ENCODE results near the gene FBXO44. TPM values are rescaled to one million over a fixed set of nuclear protein-coding genes. Genes with fewer than 3 reads are reported as not detected.
A peak's percentile ranks its signal among the peaks of the same experiment; 100 is the strongest.
"Not testable (repeated sequence)": the region's sequence is repeated elsewhere in the genome, so short reads cannot be mapped to it uniquely, and the experiment has no call there.

FBXO44 gene
- total RNA-seq, 2 donors from 2014 or later: 13.8 to 21.7 TPM

DNA sequence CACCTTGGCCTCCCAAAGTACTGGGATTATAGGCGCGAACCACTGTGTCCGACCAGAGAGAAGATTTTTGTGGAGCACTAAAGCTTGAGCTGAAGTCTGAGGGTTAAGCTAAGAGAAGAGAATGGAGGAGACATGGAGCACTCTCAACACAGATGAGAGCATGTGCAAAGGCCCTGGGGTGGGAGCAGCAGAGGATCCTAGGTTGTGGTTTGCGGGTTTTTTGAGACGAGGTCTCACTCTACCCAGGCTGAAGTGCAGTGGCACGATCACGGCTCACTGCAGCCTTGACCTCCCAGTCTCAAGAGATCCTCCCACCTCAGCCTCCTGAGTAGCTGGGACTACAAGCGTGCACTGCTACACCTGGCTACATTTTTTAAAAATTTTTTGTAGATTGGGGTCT is 31.0 kb upstream of the FBXO44 start:
- no peak overlapping the region for H3K4me3 Mint-ChIP-seq
- no peak overlapping the region for H3K27ac Mint-ChIP-seq
- H3K9me3 Mint-ChIP-seq: no peaks in the 10 kb centered on the region
- H3K27me3 Mint-ChIP-seq: peaks cover 16% of the 10 kb centered on the region
- H3K36me3 Mint-ChIP-seq (ENCODE audit: low read depth): no peaks in the 10 kb centered on the region
- ATAC-seq (replicated peaks): no peak
- H3K4me1 Mint-ChIP-seq: no peaks in the 10 kb centered on the region

DNA sequence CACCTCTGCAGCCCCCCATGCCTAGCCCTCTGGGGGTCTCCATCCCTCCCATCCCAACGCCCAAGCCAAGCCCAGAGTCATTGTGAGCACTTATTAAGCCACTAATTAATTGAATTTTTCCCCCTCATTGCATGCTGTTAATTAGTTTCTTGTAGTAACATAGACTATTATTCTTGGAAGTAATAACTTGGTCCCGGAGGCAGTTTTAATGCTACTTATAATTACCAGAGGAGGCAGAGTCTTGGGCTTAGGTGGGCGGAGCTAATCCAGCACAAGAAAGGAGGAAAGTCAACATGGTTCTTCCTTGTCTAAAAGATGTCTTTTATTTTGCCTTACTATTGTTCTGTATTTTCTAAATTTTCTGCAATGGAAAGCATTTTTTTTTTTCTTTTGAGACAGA is 28.1 kb upstream of the FBXO44 start:
- Mint-ChIP-seq H3K4me1 (no peaks in the 10 kb centered on the region), H3K36me3 (ENCODE audit: low read depth) (no peaks in the 10 kb centered on the region), H3K27ac (no peak overlapping the region), H3K4me3 (no peak overlapping the region), H3K27me3 (peaks cover 27% of the 10 kb centered on the region), H3K9me3 (no peaks in the 10 kb centered on the region)
- ATAC-seq (replicated peaks): no peak

DNA sequence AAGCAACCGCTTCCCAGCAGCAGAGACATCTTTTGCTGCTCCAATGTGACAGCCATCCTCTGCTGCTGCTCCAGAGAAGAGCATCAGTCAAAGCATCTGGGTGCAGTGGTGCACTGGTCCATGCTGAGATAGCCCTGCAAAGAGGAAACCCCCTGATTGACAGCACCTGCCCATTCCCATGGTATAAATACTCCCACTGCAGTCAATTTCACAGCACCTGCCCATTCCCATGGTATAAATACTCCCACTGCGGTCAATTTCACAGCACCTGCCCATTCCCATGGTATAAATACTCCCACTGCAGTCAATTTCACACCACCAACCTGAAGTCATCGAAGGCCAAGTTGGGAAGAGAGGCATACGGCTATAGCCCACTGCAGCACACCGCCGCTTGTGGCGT is 25.9 kb upstream of the FBXO44 start:
- no peaks in the 10 kb centered on the region for H3K36me3 Mint-ChIP-seq (ENCODE audit: low read depth)
- no peaks in the 10 kb centered on the region for H3K9me3 Mint-ChIP-seq
- no peaks in the 10 kb centered on the region for H3K4me1 Mint-ChIP-seq
- H3K27ac Mint-ChIP-seq: no peak overlapping the region
- no peak overlapping the region for H3K4me3 Mint-ChIP-seq
- no peak for ATAC-seq (replicated peaks)
- H3K27me3 Mint-ChIP-seq: peaks cover 27% of the 10 kb centered on the region

DNA sequence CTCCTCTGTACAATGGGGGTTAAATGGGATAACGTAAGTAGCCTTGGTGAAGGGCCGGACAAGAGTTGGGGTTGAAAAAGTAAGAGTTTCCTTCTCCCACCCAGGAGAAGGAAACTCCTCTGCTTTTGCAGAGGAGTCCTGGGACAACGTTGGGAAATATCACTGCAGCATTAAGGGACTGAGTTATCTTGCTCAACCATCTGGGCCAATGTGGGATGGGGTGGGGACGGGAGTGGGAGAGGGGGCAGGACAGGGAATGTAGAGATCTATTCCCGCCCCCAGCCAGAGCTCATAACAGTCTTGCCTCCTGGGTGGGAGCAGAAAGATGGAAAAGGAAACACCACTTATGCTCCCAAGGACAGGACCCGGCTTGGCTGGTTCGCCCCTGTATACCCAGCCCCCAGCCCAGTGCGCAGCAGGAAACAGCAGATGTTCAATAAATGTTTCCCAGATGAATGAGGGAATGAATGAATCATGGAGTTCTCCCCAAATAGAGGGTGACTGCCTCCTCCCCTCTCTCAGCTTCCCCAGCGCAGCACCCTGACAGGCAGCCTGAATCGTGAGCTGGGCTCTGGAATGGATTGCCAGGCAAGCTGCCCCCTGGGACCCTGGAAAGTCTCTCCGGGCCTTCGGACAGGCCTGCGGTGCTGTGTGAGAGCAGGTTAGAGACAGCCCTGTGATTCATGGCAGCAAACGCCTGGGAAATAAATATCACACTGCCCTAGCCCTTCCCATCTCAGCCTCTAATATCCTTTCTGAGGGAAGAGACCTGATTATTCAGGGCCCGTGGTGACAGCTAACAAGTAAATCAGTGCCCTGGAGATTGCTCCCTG is 25.3 kb upstream of the FBXO44 start:
- Mint-ChIP-seq H3K36me3 (ENCODE audit: low read depth) (no peaks in the 10 kb centered on the region), H3K4me1 (no peaks in the 10 kb centered on the region), H3K4me3 (no peak overlapping the region), H3K27me3 (peaks cover 30% of the 10 kb centered on the region), H3K27ac (no peak overlapping the region), H3K9me3 (no peaks in the 10 kb centered on the region)
- no peak for ATAC-seq (replicated peaks)

DNA sequence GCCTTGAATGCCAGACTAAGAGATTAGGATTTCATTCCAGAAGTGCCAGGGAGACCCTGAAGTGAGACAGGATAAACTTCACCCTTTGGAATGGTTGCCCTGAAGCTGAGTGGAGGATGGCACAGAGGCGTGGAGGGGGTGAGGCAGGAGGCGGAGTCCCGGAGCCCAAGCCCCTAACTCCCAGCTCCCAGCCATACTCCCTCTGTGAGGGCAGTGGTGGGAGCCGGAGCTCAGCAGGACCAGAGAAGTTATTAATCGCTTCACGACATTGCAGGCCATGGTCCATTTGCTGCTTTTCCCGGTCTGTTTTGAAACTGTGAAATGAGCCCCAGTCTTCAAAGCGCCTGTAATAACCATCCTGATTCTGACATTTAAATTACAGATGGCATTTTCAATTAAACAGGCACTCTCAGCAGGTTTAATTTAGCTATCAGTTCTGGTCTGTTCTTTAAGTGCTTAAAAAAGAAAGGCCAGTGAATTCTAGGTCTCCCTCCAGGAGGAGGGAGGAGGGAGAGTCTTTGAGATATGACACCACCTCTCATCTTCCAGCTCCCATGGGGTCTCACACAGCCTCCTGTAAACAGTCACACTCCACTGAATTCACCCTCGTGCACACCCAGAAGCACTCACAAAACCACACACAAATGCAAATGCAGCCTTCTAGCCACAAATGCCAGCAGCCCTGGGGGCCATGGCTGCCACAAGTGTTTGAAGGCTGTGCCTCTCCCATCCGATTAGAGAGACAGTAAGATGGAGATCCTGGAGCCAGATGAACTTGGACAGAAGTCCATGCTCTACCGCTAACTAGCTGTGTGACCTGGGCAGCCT is 20.1 kb upstream of the FBXO44 start:
- Mint-ChIP-seq H3K27ac (no peak overlapping the region), H3K4me1 (no peaks in the 10 kb centered on the region), H3K4me3 (no peak overlapping the region), H3K36me3 (ENCODE audit: low read depth) (no peaks in the 10 kb centered on the region), H3K27me3 (peaks cover 13% of the 10 kb centered on the region), H3K9me3 (no peaks in the 10 kb centered on the region)
- ATAC-seq (replicated peaks): no peak

DNA sequence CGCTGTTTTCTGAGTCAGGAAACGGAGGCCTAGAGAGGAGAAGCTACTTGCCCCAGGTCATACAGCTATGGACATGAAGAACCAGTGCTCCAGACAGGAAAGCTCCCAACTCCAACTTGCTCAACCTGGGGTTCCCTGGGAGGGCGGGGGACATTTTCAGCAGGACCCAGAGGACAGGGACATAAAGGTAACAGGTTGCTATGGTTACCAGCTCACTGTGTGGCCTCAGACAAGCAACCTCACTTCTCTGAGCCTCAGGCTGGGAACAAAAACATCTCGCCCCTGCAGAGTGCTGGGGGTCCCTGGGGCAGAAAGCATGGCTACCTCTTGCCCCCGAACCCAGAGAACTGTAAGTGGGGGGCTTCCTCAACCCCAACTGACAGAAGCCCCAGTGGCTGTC is 16.6 kb upstream of the FBXO44 start:
- Mint-ChIP-seq H3K27ac (no peak overlapping the region), H3K4me3 (no peak overlapping the region), H3K36me3 (ENCODE audit: low read depth) (no peaks in the 10 kb centered on the region), H3K9me3 (no peaks in the 10 kb centered on the region), H3K4me1 (no peaks in the 10 kb centered on the region), H3K27me3 (peaks cover 10% of the 10 kb centered on the region)
- no peak for ATAC-seq (replicated peaks)

DNA sequence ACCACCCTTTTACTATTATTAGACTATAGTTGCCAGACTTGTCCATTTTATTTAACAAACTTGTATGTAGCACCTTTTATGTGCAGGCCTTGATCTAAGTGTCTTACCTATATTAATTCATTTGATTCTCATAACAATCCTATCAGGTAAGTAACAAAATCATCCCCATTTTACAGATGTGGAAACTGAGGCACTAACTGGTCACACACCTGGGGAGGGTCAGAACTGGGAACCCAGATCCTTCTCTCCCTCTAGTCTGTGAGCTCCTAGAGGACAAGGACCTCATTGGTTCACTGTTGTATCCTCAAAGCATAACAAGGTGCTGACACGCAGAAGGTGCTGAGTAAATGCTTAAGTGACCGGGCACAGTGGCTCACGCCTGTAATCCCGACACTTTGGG is 15.3 kb upstream of the FBXO44 start:
- H3K36me3 Mint-ChIP-seq (ENCODE audit: low read depth): no peaks in the 10 kb centered on the region
- no peak overlapping the region for H3K27ac Mint-ChIP-seq
- H3K4me1 Mint-ChIP-seq: no peaks in the 10 kb centered on the region
- H3K4me3 Mint-ChIP-seq: no peak overlapping the region
- no peak for ATAC-seq (replicated peaks)
- no peaks in the 10 kb centered on the region for H3K9me3 Mint-ChIP-seq
- peaks cover 7% of the 10 kb centered on the region for H3K27me3 Mint-ChIP-seq

DNA sequence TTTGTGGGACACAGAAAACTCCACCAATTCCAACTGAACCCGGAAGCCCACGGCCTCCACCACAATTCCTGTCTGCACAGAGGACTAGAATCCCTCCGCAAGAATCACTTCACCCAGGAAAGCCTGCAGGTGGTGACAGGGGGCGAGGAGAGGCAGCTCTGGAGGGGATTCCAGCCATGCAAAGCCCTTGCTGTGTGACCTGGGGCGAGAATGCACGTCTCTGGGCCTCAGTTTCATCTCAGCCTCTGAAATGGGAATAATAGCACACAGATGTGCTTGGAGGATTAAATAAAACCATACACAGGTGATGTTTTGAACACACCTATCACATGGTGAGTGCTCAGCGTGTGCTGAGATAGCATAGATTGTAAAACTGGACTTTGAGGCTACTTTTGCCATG is 14.6 kb upstream of the FBXO44 start:
- Mint-ChIP-seq H3K27me3 (peaks cover 7% of the 10 kb centered on the region), H3K27ac (no peak overlapping the region), H3K4me3 (no peak overlapping the region), H3K4me1 (no peaks in the 10 kb centered on the region), H3K9me3 (no peaks in the 10 kb centered on the region), H3K36me3 (ENCODE audit: low read depth) (no peaks in the 10 kb centered on the region)
- ATAC-seq (replicated peaks): no peak

DNA sequence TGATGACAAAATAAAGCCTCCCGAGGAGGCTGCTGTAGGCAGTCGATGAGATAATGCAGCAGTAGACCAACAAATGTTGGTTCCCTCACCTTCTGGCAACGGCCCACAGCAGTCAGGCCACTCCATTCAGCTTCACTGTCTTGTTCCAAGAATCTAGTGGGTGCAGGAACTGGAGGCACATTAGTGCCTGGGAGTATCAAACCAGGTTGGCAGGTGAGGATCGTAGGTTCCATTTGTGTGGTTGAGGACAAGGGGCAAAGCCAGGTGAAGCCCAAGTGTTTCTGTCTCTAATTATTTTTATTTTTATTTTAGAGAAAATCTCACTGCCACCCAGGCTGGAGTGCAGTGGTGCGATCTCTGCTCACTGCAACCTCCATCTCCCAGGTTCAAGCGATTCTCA is 13.7 kb upstream of the FBXO44 start:
- no peaks in the 10 kb centered on the region for H3K4me1 Mint-ChIP-seq
- no peak for ATAC-seq (replicated peaks)
- no peak overlapping the region for H3K4me3 Mint-ChIP-seq
- peaks cover 5% of the 10 kb centered on the region for H3K27me3 Mint-ChIP-seq
- no peak overlapping the region for H3K27ac Mint-ChIP-seq
- H3K36me3 Mint-ChIP-seq (ENCODE audit: low read depth): no peaks in the 10 kb centered on the region
- H3K9me3 Mint-ChIP-seq: no peaks in the 10 kb centered on the region

DNA sequence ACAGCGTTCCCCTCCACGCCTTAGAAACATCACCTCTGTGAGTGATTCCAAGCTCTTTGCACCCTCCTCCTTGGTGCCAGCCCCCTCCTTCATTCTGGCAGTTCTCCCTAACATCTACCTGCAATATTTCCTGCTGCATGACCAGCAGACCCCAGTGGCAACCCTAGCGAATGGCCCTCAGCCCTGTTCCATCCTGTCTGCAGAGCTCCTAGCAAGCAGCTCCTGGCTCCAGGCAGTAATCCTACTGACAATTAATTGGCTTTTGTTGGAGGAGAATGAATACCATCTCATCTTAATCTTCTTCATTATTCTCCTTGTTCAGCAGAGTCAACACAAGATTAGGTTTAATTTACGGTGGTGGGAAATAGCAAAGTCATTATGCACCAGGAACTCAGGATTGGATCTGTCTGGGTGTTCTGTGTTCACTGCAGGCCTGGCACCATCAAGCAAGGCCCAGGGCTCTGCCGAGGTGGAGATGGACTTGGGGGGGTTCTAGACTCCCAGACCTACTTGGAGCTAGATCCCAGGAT is 12.8 kb upstream of the FBXO44 start:
- peaks cover under 1% of the 10 kb centered on the region for H3K27me3 Mint-ChIP-seq
- no peak for ATAC-seq (replicated peaks)
- no peaks in the 10 kb centered on the region for H3K36me3 Mint-ChIP-seq (ENCODE audit: low read depth)
- no peak overlapping the region for H3K4me3 Mint-ChIP-seq
- H3K9me3 Mint-ChIP-seq: no peaks in the 10 kb centered on the region
- H3K4me1 Mint-ChIP-seq: no peaks in the 10 kb centered on the region
- H3K27ac Mint-ChIP-seq: no peak overlapping the region

DNA sequence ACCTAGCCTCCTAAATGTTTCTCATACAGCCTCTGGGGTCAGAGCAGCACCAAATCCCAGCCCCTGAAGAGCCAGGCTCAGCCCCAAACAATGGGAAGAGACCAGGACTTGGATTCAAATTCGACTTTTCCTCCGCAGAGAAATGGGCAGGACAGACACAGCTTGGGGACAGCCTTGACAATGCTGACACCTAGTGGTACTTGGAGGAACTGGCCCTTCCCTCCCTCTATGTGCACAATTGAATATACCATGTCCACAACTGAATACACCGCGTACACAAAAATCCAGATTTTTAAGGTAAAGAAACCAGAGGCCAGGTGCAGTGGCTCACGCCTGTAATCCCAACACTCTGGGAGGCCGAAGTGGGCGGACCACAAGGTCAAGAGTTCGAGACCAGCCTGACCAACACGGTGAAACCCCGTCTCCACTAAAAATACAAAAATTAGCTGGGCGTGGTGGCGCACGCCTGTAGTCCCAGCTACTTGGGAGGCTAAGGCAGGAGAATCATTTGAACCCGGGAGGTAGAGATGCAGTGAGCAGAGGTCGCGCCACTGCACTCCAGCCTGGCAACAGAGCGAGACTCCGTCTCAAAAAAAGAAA is 12.2 kb upstream of the FBXO44 start:
- H3K4me1 Mint-ChIP-seq; H3K4me3 Mint-ChIP-seq; H3K27ac Mint-ChIP-seq; H3K36me3 Mint-ChIP-seq (ENCODE audit: low read depth); H3K27me3 Mint-ChIP-seq; H3K9me3 Mint-ChIP-seq: not testable (repeated sequence)
- ATAC-seq (replicated peaks): peak; percentile 82

DNA sequence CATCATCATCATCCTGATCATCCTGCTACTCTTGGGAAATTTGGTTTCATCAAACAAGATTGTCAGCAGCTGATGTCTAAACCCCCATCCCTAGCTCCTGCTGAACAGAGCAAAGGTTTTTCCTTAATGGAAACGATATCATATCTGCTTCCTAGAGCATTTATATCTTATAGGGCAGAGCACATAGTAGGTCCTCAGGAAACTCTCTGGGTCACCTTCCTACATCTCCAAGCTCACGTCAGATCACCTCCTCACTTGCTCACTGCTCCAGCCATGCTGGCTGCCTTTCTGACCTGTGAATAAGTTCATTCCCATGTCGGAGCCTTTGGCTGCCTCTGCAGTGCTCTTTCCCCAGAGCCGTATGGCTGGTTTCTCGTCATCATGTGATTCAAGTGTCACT is 10.9 kb upstream of the FBXO44 start:
- Mint-ChIP-seq H3K4me3 (no peak overlapping the region), H3K36me3 (ENCODE audit: low read depth) (no peaks in the 10 kb centered on the region), H3K9me3 (no peaks in the 10 kb centered on the region), H3K27ac (no peak overlapping the region), H3K4me1 (no peaks in the 10 kb centered on the region), H3K27me3 (no peaks in the 10 kb centered on the region)
- ATAC-seq (replicated peaks): no peak

DNA sequence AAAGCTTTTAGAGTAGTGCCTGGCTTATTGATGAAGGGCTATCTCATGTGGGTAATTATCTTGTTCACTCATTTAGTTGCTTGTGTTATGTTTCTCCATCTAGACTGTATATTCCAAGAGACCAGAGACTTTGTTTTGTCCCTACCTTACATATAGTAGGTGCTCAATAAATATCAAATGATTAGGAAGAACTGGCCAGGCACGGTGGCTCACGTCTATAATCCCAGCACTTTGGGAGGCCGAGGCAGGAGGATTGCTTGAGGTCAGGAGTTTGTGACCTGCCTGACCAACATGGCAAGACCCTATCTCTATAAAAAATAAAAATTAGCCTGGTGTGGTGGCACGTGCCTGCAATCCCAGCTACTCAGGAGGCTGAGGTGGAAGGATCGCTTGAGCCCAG is 9.4 kb upstream of the FBXO44 start:
- Mint-ChIP-seq H3K27me3 (no peaks in the 10 kb centered on the region), H3K36me3 (ENCODE audit: low read depth) (no peaks in the 10 kb centered on the region), H3K27ac (no peak overlapping the region), H3K9me3 (no peaks in the 10 kb centered on the region), H3K4me3 (no peak overlapping the region), H3K4me1 (no peaks in the 10 kb centered on the region)
- ATAC-seq (replicated peaks): no peak

DNA sequence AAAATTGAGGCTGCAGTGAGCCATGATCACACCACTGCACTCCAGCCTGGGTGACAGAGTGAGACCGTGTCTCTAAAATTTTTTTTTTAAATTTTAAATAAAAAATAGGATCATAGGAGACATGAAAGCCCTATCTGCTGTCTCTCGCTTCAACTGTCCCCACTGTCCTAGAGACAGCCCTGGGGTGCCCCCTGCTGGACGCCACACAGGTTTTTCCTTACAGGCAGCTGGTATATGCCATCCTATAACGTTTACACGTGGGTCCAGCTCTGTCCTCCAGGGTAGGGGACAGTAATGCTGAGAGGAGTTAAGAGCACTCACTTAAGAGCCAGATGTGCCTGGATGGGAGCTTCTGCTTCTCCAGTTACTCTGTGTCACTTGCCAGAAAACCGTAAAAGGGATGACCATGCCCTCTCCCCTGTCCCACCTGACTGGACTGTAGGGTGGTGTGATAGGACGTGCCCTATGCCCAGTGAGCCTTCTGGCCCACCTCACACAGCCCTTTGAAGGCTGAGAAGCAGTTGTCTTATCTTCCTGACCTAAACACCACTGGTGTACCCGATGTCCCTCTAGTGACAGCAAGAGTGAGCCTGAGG is 8.9 kb upstream of the FBXO44 start:
- no peak overlapping the region for H3K27ac Mint-ChIP-seq
- no peaks in the 10 kb centered on the region for H3K36me3 Mint-ChIP-seq (ENCODE audit: low read depth)
- no peaks in the 10 kb centered on the region for H3K9me3 Mint-ChIP-seq
- no peaks in the 10 kb centered on the region for H3K27me3 Mint-ChIP-seq
- H3K4me1 Mint-ChIP-seq: peaks cover 2% of the 10 kb centered on the region
- no peak overlapping the region for H3K4me3 Mint-ChIP-seq
- peak; percentile 67 for ATAC-seq (replicated peaks)

All from activated T-helper 17 cell treated with anti-CD3 and anti-CD28 coated beads, Interleukin-2, amount 50 U/mL, for 72 hours (primary cell).